GM21529 (cell line): ENCODE results near the gene LCNL1.

Experiments
- ATAC-seq: cut with Tn5 transposase; IDR thresholded peaks from one replicate; pipeline ENCODE4 v1.9.1; 2021; ENCODE audit not compliant: unreplicated experiment

The LCNL1 gene

DNA sequence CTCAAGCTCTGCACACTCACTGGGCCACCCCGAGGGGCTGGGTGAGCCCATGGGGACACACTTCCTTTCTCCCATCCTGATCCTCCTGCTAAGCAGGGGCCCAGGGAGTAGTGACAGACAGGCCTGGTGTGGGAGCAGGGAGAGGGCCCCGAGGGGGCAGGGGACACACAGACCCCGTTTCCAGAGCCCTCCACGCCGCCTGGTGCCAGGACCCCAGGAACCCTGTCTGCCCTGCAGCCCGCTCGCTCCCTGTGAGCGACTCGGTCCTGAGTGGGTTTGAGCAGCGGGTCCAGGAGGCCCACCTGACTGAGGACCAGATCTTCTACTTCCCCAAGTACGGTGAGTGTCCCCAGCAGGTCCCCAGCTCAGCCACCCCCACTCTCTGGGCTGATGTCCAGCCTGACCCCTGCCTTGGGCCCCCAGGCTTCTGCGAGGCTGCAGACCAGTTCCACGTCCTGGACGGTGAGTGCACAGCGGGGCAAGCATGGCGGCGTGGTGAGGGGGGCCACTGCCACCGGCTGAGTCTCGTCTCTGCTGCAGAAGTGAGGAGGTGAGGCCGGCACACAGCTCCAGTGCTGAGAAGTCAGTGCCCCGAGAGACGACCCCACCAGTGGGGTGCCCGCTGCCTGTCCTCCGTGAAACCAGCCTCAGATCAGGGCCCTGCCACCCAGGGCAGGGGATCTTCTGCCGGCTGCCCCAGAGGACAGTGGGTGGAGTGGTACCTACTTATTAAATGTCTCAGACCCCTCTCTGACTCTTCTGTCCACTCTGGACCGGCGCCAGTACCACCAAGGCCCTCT lies 36.4 kb upstream of the LCNL1 start:
- ATAC-seq: no peak

DNA sequence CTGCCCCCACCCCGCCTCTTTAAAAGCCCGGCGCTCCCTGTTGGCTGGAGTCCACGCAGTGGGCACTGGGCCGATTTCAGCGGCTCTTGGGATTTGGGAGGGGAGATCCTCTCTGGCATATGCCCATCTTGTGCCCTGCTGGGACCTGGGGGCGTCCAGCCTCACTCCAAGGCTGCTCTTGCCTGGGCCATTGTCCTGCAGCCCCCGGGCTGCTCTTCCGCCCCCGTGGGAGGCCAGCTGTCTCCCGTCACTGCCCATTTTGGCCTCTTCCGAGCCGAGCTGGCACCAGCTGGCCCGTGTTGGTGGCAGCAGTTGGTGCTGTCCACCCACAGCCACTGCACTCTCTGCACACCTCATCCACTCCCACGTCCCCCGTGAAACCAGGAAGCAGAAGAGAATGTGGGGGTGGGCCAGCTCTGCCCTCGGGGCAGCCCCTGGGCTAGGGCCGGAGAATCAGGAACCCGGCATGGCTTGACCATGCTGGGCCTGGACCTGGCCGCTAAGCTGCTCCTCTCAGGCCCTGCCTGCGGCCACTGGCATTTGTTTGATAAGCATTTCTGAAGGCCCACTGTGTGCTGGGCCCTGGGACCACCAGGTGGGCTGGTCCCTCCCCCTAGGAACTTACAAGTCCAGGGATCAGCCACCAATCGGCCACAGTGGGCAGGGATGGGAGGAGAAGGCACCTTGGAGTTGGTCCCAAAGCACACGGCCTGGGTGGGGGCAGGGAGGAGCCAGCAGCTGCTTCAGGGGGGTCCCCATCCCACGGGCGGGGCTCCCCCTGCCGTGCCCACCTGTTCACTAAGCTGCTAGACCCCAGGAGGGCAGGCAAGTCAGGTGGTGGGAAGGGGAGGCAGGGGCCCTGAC lies 35.5 kb upstream of the LCNL1 start:
- ATAC-seq: no peak

DNA sequence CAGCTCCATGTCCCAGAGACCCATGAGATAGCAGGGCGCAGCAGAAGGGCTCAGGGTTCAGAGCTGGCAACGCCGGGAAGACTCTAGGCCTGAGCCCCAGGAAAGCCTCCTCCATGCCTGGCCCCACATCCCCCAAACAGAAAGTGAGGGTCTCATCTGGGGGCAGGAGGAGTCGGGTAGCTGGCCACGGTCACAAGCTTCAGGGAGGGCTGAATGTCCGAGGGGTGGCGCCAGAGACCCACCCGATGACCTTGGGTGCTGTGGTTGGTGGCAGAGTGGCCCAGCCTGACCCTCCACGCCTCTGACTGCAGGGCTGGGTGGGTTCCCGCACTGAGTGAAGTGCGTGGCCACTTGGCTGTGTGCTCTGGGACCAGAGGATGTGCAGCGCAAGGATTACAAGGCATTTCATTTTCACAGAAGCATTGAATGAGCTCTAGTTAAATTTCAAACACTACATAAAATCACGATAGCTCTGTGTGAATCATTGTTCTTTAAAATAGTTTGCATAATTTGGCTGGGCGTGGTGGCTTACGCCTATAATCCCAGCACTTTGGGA lies 34.8 kb upstream of the LCNL1 start:
- no peak for ATAC-seq

DNA sequence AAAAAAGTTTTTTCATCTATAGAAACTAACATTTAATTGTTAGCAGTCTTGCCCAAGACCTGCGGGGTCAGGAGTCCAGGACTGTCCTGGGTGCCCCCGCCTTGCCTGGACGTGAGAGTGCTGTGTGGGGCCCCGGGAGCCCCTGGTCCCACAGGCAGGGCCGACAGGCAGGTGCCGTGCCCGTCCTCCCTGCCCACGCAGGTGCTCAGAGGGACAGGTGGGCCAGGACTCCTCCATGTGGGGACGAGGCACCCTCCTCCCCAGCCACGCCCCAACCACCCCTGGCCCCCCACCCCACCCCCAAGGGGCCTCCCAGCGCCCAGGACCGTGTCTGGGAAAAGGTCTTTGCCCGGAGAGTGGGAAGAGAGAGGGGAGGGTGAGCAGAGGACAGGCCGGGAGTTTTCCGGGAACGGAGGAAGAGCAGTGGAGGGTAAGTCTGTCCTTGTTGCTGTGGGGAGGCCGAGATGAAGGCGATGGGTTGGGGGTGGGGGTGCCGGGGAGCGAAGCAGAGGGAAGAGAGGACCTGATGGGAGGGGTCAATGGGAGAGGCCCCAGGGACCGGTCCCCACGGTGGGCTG lies 33.5 kb upstream of the LCNL1 start:
- ATAC-seq: no peak

DNA sequence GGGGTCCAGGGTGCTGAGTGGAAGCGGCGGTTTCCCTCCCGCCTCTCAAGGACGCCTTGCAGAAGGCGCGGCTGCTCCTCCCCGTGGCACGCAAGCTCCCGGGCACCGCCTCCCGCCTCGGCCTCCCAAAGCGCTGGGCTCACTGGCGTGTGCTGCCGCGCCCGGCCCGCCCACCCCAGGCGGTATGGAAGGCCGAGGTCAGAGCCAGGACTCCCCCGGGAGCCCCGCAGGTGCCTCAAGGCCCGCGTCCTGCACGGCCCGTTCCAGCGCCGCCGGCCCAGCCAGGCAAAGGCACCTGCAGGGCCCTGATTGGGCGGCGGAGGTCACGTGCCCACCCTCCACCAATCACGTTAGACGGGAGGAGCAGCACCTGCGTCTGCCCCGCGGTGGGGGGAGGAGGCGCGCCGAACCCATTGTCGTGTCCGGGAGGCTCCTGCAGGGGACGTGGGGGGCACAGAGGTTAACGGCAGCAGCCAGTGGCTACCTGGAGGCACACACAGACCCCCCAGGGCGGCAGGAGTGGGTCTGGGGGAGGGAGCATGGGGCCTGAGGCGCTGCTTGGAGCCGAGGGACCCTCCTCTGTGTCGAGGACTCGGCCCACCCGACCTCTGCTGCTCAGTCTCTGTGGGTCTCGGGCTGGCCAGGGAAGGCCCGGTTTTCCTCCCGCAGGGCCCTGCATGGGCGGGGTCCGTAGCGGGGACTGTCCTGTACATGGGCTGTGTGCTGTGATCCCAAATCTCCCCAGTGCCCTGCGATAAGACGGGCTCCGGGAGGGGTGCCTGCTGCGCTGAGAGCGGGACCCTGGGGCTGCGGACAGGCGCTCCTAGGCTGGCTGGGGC lies 32.8 kb upstream of the LCNL1 start:
- ATAC-seq: peak; percentile 87

DNA sequence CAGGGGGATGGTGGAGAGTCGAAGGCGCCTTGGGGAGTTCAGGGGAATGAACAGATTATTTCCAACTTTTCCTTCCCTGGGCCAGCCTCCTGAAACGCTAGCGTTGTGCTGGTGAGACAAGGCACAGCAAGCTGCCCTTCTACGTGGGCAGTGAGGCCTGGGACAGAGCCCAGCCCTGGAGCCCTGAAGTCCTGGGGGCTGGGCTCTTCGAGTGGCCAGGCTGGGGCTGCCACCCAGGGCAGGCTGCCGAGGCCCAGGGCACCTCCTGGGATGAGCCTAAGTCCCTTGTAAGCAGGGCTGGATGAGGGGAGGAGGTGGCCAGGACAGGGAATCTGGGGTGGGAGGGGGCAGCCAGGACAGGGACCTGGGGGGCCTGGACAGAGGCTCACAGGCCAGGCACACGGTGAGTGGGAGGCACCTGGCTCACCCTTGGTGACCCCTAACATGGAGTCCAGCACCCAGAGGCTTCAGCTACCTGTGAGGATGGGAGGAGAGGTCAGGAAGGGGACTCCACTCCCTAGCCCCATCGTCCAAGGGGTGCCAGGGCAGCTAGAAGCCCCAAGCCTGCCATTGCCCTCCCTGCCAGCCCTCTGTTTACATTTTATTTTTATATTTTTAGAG lies 32.0 kb upstream of the LCNL1 start:
- ATAC-seq: no peak

DNA sequence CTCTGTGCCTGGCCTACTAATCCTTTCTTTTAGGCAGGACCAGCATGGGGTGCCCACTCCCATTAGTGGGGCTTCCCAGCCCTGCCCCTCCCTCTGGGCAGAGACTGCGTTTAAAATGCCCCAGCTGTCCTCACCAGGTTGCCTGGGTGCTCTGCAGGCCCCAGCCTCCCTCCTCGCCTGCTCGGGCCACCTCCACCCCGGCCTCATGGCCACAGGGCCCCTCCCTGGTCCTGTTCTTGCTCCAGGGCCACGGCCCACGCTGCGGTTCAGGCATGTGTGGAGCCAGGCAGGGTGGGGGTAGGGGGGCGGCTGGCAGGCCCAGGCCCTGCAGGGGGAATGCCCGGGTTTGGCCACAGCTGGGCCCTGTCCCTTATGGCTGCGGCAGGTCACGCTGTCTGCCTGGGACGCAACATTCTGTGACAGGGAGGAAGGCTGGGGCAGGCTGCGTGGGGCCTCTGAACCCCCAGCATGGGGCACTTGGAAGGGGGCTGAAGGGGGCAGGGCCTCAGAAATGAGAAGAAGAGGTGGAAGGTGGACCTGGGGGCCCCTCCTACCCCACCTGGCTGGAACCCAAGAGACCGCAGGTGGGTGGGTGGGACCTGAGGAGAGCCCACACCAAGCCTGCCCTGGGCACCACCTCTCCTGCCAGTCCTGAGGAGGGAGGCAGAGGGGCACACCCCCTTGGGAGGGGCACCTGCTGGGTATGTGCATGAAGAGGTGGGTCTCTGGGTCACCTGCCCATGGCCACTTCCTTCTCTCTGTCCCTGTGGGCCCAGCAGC lies 31.1 kb upstream of the LCNL1 start, which contains the start of gene LCN12:
LCN12 (plus strand) TSS at position 733 of the 780 bp plus-strand sequence. CDS start 55 bp downstream, outside the sequence.
- no peak for ATAC-seq

DNA sequence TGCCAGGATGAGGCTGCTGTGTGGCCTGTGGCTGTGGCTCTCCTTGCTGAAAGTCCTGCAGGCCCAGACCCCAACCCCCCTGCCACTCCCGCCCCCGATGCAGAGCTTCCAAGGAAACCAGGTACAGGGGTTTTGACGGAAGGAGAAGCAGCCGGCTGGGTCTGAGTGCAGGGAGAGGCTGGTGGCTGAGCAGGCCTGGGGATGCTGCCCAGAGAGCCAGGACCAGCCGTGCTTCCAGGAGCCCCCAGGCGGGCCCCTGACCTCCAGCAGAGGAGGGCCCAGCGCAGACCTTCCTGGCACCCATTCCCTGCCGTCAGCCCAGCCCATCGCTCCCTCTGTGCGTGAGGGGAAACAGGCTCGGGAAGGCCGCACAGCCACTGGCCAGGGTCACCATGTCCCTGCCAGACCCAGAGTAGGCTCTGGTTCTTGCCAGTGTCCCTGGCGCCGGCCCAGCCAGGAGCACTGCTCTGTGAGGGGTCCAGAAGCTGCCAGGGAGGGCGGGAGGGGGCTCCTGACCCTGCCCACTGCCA lies 30.4 kb upstream of the LCNL1 start:
- no peak for ATAC-seq

DNA sequence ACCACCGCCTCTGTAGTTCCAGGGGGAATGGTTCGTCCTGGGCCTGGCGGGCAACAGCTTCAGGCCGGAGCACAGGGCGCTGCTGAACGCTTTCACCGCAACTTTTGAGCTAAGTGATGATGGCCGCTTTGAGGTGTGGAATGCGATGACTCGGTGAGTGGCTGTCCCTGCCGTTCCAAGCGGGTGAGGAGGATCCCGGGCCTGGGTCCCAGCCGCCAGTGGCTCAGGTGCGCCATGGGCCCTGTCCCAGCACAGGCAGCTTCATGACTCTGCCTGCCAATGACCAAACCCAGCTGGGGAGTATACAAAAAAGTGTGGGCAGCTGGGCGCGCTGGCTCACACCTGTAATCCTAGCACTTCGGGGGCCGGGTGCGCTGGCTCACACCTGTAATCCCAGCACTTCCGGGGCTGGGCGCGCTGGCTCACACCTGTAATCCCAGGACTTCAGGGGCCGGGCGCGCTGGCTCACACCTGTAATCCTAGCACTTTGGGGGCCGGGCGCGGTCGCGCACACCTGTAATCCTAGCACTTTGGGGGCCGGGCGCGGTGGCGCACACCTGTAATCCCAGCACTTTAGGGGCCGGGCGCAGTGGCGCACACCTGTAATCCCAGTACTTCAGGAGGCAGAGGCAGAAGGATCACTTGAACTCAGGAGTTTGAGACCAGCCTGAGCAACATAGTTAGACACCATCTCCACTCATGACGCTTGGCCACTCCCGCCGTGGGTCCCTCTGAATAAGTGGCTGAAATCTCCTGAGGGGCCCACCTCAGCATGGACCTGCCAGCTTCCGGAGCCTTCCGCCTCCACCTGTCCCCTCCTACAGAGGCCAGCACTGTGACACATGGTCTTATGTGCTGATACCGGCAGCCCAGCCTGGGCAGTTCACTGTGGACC lies 29.7 kb upstream of the LCNL1 start:
- ATAC-seq: no peak

DNA sequence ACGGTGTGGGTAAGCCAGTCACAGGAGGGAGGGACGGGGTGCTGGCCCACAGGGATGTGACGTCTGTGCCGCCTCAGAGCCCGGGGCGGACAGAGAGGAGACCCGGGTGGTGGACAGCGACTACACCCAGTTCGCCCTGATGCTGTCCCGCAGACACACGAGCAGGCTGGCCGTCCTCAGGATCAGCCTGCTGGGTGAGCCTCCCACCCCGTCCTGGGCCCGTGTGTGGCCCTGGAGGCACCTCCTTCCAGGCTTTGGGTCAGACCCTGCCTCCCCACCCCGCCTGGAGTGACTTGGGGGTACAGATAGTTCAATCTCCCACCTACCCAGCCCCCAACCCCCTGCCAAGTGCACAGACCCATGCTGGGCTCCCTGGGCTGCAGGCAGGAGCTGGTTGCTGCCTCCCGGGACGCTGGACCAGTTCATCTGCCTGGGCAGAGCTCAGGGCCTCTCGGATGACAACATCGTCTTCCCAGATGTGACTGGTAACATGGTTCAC lies 29.0 kb upstream of the LCNL1 start:
- no peak for ATAC-seq

DNA sequence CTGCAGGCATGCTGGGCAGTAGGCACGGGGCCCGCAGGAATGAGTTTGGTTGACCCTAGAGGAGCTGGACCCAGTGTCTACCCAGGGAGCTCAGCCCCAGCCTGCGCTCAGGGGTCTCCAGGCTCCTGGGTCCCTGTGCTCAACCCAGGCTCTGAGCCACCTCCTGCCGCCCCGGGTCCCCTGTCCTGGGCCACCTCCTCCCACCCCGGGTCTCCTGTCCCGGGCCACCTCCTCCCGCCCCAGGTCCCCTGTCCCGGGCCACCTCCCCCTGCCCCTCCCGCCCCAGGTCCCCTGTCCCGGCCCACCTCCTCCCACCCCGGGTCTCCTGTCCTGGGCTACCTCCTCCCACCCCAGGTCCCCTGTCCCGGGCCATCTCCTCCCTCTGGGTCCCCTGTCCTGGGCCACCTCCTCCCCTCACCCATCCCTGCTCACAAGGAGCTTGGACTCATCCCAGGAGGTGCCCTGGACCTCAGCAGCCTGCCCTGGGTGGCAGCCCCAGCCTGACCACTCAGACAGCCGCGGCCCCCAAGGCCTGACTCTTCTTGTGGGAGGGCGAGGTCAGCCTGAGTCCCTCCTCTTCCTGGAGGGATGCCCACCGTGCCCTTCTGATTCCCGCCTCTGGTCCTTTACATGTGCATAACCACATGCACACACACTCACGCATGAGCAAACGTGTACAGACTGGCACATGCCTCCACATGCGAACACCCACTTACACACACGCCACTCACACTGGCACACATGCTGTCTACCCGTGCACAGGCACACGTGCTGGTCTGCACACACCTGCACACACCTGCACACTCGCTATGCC lies 28.3 kb upstream of the LCNL1 start:
- ATAC-seq: no peak

DNA sequence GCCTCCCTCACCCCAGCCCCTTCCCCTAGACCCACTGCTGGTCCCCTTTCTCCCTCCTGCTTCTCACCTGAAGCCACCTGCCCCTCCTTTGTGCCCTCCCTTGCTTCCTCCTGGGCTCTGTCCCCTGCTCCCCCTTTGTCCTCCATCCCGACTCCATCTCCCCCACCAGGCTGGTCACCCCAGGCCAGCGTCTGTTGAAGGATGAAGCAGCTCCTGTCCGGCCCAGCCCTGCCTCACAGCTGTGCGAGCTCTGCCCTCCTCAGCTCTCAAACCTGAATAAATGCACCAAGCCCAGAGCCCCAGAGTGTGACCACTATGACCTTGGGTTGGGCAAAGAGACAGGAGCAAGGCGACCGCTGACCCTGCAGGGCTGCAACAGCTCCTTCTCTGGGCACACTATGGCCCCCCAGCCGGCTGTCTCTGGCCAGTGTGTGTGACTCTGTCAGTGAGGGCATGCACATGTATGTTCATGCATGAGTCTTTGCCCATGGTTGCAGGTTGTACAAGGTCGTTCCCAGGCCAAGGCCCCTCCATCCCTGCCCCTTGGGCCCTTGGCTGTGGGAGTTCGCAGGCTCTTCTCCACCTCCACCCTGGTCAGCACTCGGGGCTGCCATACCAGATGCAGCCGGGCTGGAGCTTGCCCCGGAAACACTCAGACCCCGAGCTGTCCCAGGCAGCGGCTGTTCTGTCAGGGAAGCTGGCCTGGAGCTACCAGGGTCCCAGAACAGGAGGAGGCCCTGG lies 27.4 kb upstream of the LCNL1 start:
- no peak for ATAC-seq

DNA sequence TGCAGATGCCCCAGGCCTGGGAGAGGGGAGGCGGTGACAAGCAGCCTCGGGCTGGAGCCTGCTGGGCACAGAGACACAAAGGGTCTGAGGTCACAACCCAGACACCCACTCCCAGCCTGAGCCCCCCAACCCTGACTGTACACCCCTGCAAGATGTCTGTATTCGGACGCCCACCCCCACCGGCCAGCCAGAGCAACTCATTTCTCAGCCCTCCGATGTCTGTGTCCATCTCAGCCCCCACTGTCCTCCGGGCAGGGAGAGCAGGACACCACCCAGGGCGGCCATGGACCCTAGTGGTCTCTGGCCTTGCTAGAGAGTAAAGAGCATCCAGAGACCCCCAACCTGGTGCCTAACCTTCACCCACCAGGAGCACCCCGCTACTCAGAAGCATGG lies 26.9 kb upstream of the LCNL1 start:
- no peak for ATAC-seq

DNA sequence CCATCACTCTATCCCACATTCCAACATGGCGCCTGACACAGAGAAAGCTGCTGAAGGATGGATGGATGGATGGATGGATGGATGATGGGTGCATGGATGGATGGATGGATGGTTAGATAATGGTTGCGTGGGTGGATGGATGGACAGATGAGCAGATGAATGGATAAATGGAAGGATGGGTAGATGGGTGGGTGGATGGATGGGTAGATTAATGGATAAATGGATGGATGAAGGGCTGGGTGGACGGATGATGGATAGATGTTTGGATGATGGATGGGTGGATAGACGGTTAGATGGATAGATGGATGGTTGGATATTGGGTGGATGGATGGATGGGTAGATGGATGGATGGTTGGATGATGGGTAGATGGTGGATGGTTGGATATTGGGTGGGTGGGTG lies 26.2 kb upstream of the LCNL1 start:
- ATAC-seq: no peak

DNA sequence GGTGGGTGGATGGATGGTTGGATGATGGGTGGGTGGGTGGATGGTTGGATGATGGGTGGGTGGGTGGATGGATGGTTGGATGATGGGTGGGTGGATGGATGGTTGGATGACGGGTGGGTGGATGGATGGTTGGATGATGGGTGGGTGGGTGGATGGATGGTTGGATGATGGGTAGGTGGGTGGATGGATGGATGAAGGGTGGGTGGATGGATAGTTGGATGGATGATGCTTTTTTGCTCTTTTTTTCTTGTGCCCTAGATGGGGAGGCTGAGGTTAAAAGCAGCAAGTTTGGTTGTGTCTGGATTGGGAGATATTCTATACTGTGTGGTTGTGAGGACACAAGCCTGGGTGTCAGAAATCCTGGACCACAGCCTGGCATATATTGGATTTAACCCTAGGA lies 25.3 kb upstream of the LCNL1 start:
- no peak for ATAC-seq

DNA sequence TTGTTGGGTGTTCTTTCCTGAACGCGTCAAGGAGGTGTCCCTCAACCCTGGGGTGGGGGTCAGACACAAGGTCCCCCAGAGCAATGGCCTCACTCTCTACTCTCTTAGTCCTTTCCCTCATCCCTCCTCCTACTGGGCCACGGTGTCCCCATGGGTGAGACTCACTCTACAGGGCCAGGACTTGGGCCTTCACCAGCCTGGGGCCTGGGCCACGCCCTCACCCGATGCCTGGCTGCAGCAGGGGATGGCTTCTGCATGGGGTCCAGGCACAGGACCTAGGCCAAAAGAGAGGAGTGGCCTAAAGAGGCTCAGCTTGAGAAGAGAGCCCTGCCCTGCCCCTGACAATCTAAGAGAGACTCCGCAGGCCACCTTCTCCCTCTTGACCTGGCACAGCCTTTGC lies 24.9 kb upstream of the LCNL1 start:
- no peak for ATAC-seq
